K562 (cell line): Measurements from ENCODE around the gene NMNAT2. TPM values are rescaled to one million over a fixed set of nuclear protein-coding genes. Genes with fewer than 3 reads are reported as not detected.

Experiments used
- DPF2 ChIP-seq: fragments of 450-650 bp; IDR thresholded peaks from 2 replicates; pipeline ENCODE4 v1.6.1; 2016
- GATAD2B ChIP-seq: fragments of 450-650 bp; IDR thresholded peaks from 2 replicates; pipeline ENCODE4 v1.6.1; 2017; ENCODE audit warnings: mild to moderate bottlenecking, borderline replicate concordance
- HSF4 ChIP-seq: fragments of 250-450 bp; sonication (Bioruptor Pico); IDR thresholded peaks from 2 replicates; pipeline ENCODE4 v2.1.2; 2022; ENCODE audit warnings: mild to moderate bottlenecking, moderate library complexity, borderline replicate concordance
- MAFG ChIP-seq: fragments of 450-650 bp; conservative IDR thresholded peaks from 2 replicates; pipeline ENCODE4 v1.6.1; 2016; ENCODE audit warnings: missing genetic modification characterization, missing compliant biosample characterization
- MTA1 ChIP-seq: fragments of 450-650 bp; IDR thresholded peaks from 2 replicates; pipeline ENCODE4 v1.6.1; 2017; ENCODE audit warnings: borderline replicate concordance
- SMAD3 ChIP-seq: fragments of 450-650 bp; formaldehyde crosslinking; conservative IDR thresholded peaks from 2 replicates; pipeline ENCODE4 v1.4.0; 2020; ENCODE audit warnings: mild to moderate bottlenecking
- SRSF9 ChIP-seq: fragments of 200-400 bp; formaldehyde crosslinking; IDR thresholded peaks from 2 replicates; pipeline ENCODE4 v1.6.1; 2017; ENCODE audit warnings: low read depth, low read length, borderline replicate concordance
- TAF15 ChIP-seq: fragments of 200-400 bp; formaldehyde crosslinking; IDR thresholded peaks from 2 replicates; pipeline ENCODE4 v1.6.1; 2017; ENCODE audit warnings: mild to moderate bottlenecking, low read depth, low read length, moderate library complexity
- TCF7 ChIP-seq: sonication (generic); IDR thresholded peaks from 2 replicates; pipeline ENCODE4 v1.6.1; 2016; ENCODE audit warnings: antibody characterized with exemption, borderline replicate concordance
- ZBTB40 ChIP-seq, 2 experiments: fragments of 450-650 bp in 1 of 2; sonication (generic) in 1 of 2; formaldehyde crosslinking in 1 of 2; IDR thresholded peaks; 2 replicates each; pipeline versions ENCODE4 v1.7.1 to v1.9.0; 2016 to 2022; ENCODE audit warnings: inconsistent platforms in 1 of 2, mild to moderate bottlenecking in 1 of 2, missing genetic modification reagents in 1 of 2
- ZNF277 ChIP-seq: fragments of 250-450 bp; sonication (Bioruptor Pico); IDR thresholded peaks from 2 replicates; pipeline ENCODE4 v1.8.0; 2022; ENCODE audit warnings: inconsistent platforms, mild to moderate bottlenecking, moderate library complexity, borderline replicate concordance
- ZNF668 ChIP-seq: fragments of 250-450 bp; sonication (Bioruptor Pico); IDR thresholded peaks from 2 replicates; pipeline ENCODE4 v1.8.0; 2022; ENCODE audit warnings: mild to moderate bottlenecking, inconsistent platforms
- polyA plus RNA-seq, 8 experiments: library from polyadenylated mRNA; depleted of rRNA in 4 of 8; stranded (reverse) in 5 of 8; unstranded in 3 of 8; fragments of >200 nt; fragmentation: Nextera tagmentation in 2 of 8; fragmentation: Illumina TruSeq in 1 of 8; extraction: Ambion mirVana in 2 of 8; extraction: Trizol in 1 of 8; gene quantifications; 2 replicates each; pipeline versions ENCODE4 v1.2.1 to v1.2.3, GENCODE V29; 2011 to 2014; ENCODE audit warnings: inconsistent platforms in 1 of 8, missing spikeins in 1 of 8
- total RNA-seq, 7 experiments: library from RNA; depleted of rRNA in 6 of 7; stranded (reverse); fragments of >200 nt in 6 of 7; fragmentation: Illumina TruSeq in 2 of 7; extraction: Trizol in 2 of 7; gene quantifications; 2 replicates each; pipeline versions ENCODE4 v1.2.1 to v1.2.3, GENCODE V29; 2011 to 2021; ENCODE audit warnings: low replicate concordance in 1 of 7
- TF ChIP-seq, protein P1 (sequence below), 2 experiments: fragments of 450-650 bp in 1 of 2; sonication (generic) in 1 of 2; formaldehyde crosslinking; conservative IDR thresholded peaks; 2 replicates each; pipeline versions ENCODE4 v1.4.0 to v1.8.1; 2020 to 2022; ENCODE audit warnings: mild to moderate bottlenecking in 1 of 2, missing genetic modification reagents in 1 of 2
- TF ChIP-seq, protein P2 (sequence below): fragments of 250-450 bp; sonication (Bioruptor Pico); IDR thresholded peaks from 2 replicates; pipeline ENCODE4 v1.9.0; 2021; ENCODE audit warnings: mild to moderate bottlenecking, inconsistent platforms

NMNAT2 gene
- total and polyA plus RNA-seq, 9 of the 15 experiments (the other 6 are each of a cell fraction or from before 2014, with no cell fraction given) = not detected

GRCh38 chr1:183281553-183282091 lies 136.6 kb downstream of the NMNAT2 start (continued):
- TF ChIP-seq TCF7 (0 out of 2 replicates have a peak, but pooled peaks have one; percentile 19), ZNF277 (CRISPR knock-in tag) (no peak), ZBTB40 (IDR thresholded peaks at IDR 0.05) (no peak), ZBTB40 (CRISPR knock-in tag; IDR thresholded peaks at IDR 0.05) (no peak), DPF2 (no peak), ZNF668 (no peak), SMAD3 (CRISPR knock-in tag) (no peak), HSF4 (CRISPR knock-in tag) (no peak), TAF15 (no peak), MAFG (tag) (no peak), GATAD2B (no peak), SRSF9 (no peak), MTA1 (no peak)
- TF ChIP-seq, protein P1, sequence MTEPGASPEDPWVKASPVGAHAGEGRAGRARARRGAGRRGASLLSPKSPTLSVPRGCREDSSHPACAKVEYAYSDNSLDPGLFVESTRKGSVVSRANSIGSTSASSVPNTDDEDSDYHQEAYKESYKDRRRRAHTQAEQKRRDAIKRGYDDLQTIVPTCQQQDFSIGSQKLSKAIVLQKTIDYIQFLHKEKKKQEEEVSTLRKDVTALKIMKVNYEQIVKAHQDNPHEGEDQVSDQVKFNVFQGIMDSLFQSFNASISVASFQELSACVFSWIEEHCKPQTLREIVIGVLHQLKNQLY (CRISPR knock-in tag; conservative IDR thresholded peaks at IDR 0.05) = no peak
- TF ChIP-seq, protein P2, sequence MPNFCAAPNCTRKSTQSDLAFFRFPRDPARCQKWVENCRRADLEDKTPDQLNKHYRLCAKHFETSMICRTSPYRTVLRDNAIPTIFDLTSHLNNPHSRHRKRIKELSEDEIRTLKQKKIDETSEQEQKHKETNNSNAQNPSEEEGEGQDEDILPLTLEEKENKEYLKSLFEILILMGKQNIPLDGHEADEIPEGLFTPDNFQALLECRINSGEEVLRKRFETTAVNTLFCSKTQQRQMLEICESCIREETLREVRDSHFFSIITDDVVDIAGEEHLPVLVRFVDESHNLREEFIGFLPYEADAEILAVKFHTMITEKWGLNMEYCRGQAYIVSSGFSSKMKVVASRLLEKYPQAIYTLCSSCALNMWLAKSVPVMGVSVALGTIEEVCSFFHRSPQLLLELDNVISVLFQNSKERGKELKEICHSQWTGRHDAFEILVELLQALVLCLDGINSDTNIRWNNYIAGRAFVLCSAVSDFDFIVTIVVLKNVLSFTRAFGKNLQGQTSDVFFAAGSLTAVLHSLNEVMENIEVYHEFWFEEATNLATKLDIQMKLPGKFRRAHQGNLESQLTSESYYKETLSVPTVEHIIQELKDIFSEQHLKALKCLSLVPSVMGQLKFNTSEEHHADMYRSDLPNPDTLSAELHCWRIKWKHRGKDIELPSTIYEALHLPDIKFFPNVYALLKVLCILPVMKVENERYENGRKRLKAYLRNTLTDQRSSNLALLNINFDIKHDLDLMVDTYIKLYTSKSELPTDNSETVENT (CRISPR knock-in tag) = no peak
